ENCODE data around the gene PLEKHG3. TPM values are rescaled to one million over a fixed set of nuclear protein-coding genes. Genes with fewer than 3 reads are reported as not detected.
"Not testable (repeated sequence)": the region's sequence is repeated elsewhere in the genome, so short reads cannot be mapped to it uniquely, and the experiment has no call there.

The PLEKHG3 gene
- total RNA-seq = 5.5 and 6.2 TPM in 2 replicates

GRCh38 chr14:64704143-64704742 lies at the start of gene PLEKHG3:
Gene PLEKHG3 (plus strand): TSS chr14:64704424. CDS start chr14:64727632, 23,208 bp downstream.
- no peaks in the 10 kb centered on the region for H3K9me3 Mint-ChIP-seq
- peak within 1 kb of the TSS; percentile 19 for H3K27ac Mint-ChIP-seq
- peaks cover 42% of the 10 kb centered on the region for H3K27me3 Mint-ChIP-seq (ENCODE audit: insufficient read depth)
- DNase-seq (ENCODE audit: low spot score) = peak; percentile 24
- H3K4me3 Mint-ChIP-seq = peak within 1 kb of the TSS; percentile 85
- peaks cover 2% of the 10 kb centered on the region for H3K36me3 Mint-ChIP-seq (ENCODE audit: low read depth)
- intact Hi-C loops (cut with micrococcal nuclease) = no loop called here
- H3K4me1 Mint-ChIP-seq (ENCODE audit: low read depth) = peaks cover 71% of the 10 kb centered on the region

GRCh38 chr14:64654901-64655300 lies 49.3 kb upstream of the PLEKHG3 start:
- Mint-ChIP-seq H3K4me1 (ENCODE audit: low read depth) (peaks cover 28% of the 10 kb centered on the region), H3K9me3 (no peaks in the 10 kb centered on the region), H3K27me3 (ENCODE audit: insufficient read depth) (peaks cover 17% of the 10 kb centered on the region), H3K27ac (no peak overlapping the region), H3K4me3 (no peak overlapping the region), H3K36me3 (ENCODE audit: low read depth) (no peaks in the 10 kb centered on the region)
- DNase-seq (ENCODE audit: low spot score) = no peak
- intact Hi-C loops (cut with micrococcal nuclease) = no loop called here

- intact Hi-C loops (cut with micrococcal nuclease) = no loop called here
Measured at GRCh38 chr14:64656986-64657385, 47.2 kb upstream of the PLEKHG3 start.

GRCh38 chr14:64658201-64658600 lies 46.0 kb upstream of the PLEKHG3 start:
- no peak for DNase-seq (ENCODE audit: low spot score)
- Mint-ChIP-seq H3K4me1 (ENCODE audit: low read depth) (peaks cover 28% of the 10 kb centered on the region), H3K4me3 (no peak overlapping the region), H3K27me3 (ENCODE audit: insufficient read depth) (peaks cover 20% of the 10 kb centered on the region), H3K9me3 (no peaks in the 10 kb centered on the region), H3K27ac (no peak overlapping the region), H3K36me3 (ENCODE audit: low read depth) (no peaks in the 10 kb centered on the region)
- intact Hi-C loops (cut with micrococcal nuclease) = no loop called here

More at GRCh38 chr14:64656986-64657385, 47.2 kb upstream of the PLEKHG3 start:
- no peaks in the 10 kb centered on the region for H3K9me3 Mint-ChIP-seq
- H3K27me3 Mint-ChIP-seq (ENCODE audit: insufficient read depth) = peaks cover 22% of the 10 kb centered on the region
- H3K27ac Mint-ChIP-seq = no peak overlapping the region
- H3K4me3 Mint-ChIP-seq = no peak overlapping the region
- no peak for DNase-seq (ENCODE audit: low spot score)
- H3K4me1 Mint-ChIP-seq (ENCODE audit: low read depth) = peaks cover 28% of the 10 kb centered on the region
- no peaks in the 10 kb centered on the region for H3K36me3 Mint-ChIP-seq (ENCODE audit: low read depth)

- peak overlapping the region; percentile 61 for H3K4me3 Mint-ChIP-seq
Measured at GRCh38 chr14:64658700-64659264, 45.4 kb upstream of the PLEKHG3 start.

GRCh38 chr14:64659366-64659765 lies 44.9 kb upstream of the PLEKHG3 start:
- peaks cover 18% of the 10 kb centered on the region for H3K4me1 Mint-ChIP-seq (ENCODE audit: low read depth)
- H3K36me3 Mint-ChIP-seq (ENCODE audit: low read depth) = no peaks in the 10 kb centered on the region
- peaks cover 20% of the 10 kb centered on the region for H3K27me3 Mint-ChIP-seq (ENCODE audit: insufficient read depth)

More at GRCh38 chr14:64658700-64659264, 45.4 kb upstream of the PLEKHG3 start:
- intact Hi-C loops (cut with micrococcal nuclease); H3K9me3 Mint-ChIP-seq; H3K36me3 Mint-ChIP-seq (ENCODE audit: low read depth); DNase-seq (ENCODE audit: low spot score); H3K27ac Mint-ChIP-seq: not testable (repeated sequence)
- H3K27me3 Mint-ChIP-seq (ENCODE audit: insufficient read depth) = peaks cover 20% of the 10 kb centered on the region
- H3K4me1 Mint-ChIP-seq (ENCODE audit: low read depth) = peaks cover 24% of the 10 kb centered on the region

GRCh38 chr14:64663174-64663573 lies 41.0 kb upstream of the PLEKHG3 start:
- Mint-ChIP-seq H3K9me3 (no peaks in the 10 kb centered on the region), H3K36me3 (ENCODE audit: low read depth) (no peaks in the 10 kb centered on the region), H3K27ac (no peak overlapping the region), H3K4me3 (no peak overlapping the region), H3K4me1 (ENCODE audit: low read depth) (peaks cover 11% of the 10 kb centered on the region), H3K27me3 (ENCODE audit: insufficient read depth) (peaks cover 29% of the 10 kb centered on the region)
- intact Hi-C loops (cut with micrococcal nuclease) = no loop called here
- DNase-seq (ENCODE audit: low spot score) = no peak

More at GRCh38 chr14:64659366-64659765, 44.9 kb upstream of the PLEKHG3 start:
- no peak overlapping the region for H3K27ac Mint-ChIP-seq
- DNase-seq (ENCODE audit: low spot score) = no peak
- H3K9me3 Mint-ChIP-seq = no peaks in the 10 kb centered on the region
- H3K4me3 Mint-ChIP-seq = no peak overlapping the region
- intact Hi-C loops (cut with micrococcal nuclease) = no loop called here

- DNase-seq (ENCODE audit: low spot score) = no peak
- peaks cover 7% of the 10 kb centered on the region for H3K9me3 Mint-ChIP-seq
Measured at GRCh38 chr14:64671591-64671990, 32.6 kb upstream of the PLEKHG3 start.

GRCh38 chr14:64673316-64673715 lies 30.9 kb upstream of the PLEKHG3 start:
- Mint-ChIP-seq H3K27ac (no peak overlapping the region), H3K9me3 (peaks cover 7% of the 10 kb centered on the region), H3K4me3 (peak overlapping the region; percentile 32), H3K27me3 (ENCODE audit: insufficient read depth) (peaks cover 5% of the 10 kb centered on the region), H3K36me3 (ENCODE audit: low read depth) (peaks cover 7% of the 10 kb centered on the region), H3K4me1 (ENCODE audit: low read depth) (peaks cover 48% of the 10 kb centered on the region)
- DNase-seq (ENCODE audit: low spot score) = no peak
- intact Hi-C loops (cut with micrococcal nuclease) = loop anchor here (5.0 kb wide), 4 partner anchors 34 to 314 kb away; partner anchors contain the start of gene FNTB

More at GRCh38 chr14:64671591-64671990, 32.6 kb upstream of the PLEKHG3 start:
- Mint-ChIP-seq H3K27ac (no peak overlapping the region), H3K36me3 (ENCODE audit: low read depth) (peaks cover 5% of the 10 kb centered on the region), H3K4me1 (ENCODE audit: low read depth) (peaks cover 36% of the 10 kb centered on the region), H3K27me3 (ENCODE audit: insufficient read depth) (peaks cover 18% of the 10 kb centered on the region), H3K4me3 (no peak overlapping the region)
- intact Hi-C loops (cut with micrococcal nuclease) = loop anchor here (1.0 to 5.0 kb wide), 5 partner anchors 36 to 316 kb away; partner anchors contain the start of gene FNTB

- peaks cover 52% of the 10 kb centered on the region for H3K4me1 Mint-ChIP-seq (ENCODE audit: low read depth)
- peaks cover under 1% of the 10 kb centered on the region for H3K27me3 Mint-ChIP-seq (ENCODE audit: insufficient read depth)
- H3K9me3 Mint-ChIP-seq = peaks cover 7% of the 10 kb centered on the region
- H3K36me3 Mint-ChIP-seq (ENCODE audit: low read depth) = peaks cover 7% of the 10 kb centered on the region
- H3K4me3 Mint-ChIP-seq = peak overlapping the region; percentile 59
- intact Hi-C loops (cut with micrococcal nuclease) = loop anchor here (5.0 kb wide), 4 partner anchors 34 to 314 kb away; partner anchors contain the start of gene FNTB
- DNase-seq (ENCODE audit: low spot score) = peak; percentile 63
- H3K27ac Mint-ChIP-seq = peak overlapping the region; percentile 84
Measured at GRCh38 chr14:64673748-64674147, 30.5 kb upstream of the PLEKHG3 start.

- DNase-seq (ENCODE audit: low spot score) = no peak
- H3K4me3 Mint-ChIP-seq = no peak overlapping the region
- peaks cover 7% of the 10 kb centered on the region for H3K9me3 Mint-ChIP-seq
- peaks cover 57% of the 10 kb centered on the region for H3K4me1 Mint-ChIP-seq (ENCODE audit: low read depth)
- no peaks in the 10 kb centered on the region for H3K27me3 Mint-ChIP-seq (ENCODE audit: insufficient read depth)
- H3K27ac Mint-ChIP-seq = no peak overlapping the region
- peaks cover 7% of the 10 kb centered on the region for H3K36me3 Mint-ChIP-seq (ENCODE audit: low read depth)
- intact Hi-C loops (cut with micrococcal nuclease) = loop anchor here (5.0 kb wide), 4 partner anchors 32 to 312 kb away; partner anchors contain the start of gene FNTB
Measured at GRCh38 chr14:64674829-64675228, 29.4 kb upstream of the PLEKHG3 start.

GRCh38 chr14:64675312-64675711 lies 28.9 kb upstream of the PLEKHG3 start:
- Mint-ChIP-seq H3K27me3 (ENCODE audit: insufficient read depth) (no peaks in the 10 kb centered on the region), H3K27ac (no peak overlapping the region), H3K4me3 (no peak overlapping the region), H3K9me3 (peaks cover 7% of the 10 kb centered on the region), H3K4me1 (ENCODE audit: low read depth) (peaks cover 62% of the 10 kb centered on the region), H3K36me3 (ENCODE audit: low read depth) (peaks cover 7% of the 10 kb centered on the region)
- no peak for DNase-seq (ENCODE audit: low spot score)
- intact Hi-C loops (cut with micrococcal nuclease) = no loop called here

- H3K36me3 Mint-ChIP-seq (ENCODE audit: low read depth) = peaks cover 7% of the 10 kb centered on the region
- no peaks in the 10 kb centered on the region for H3K27me3 Mint-ChIP-seq (ENCODE audit: insufficient read depth)
- intact Hi-C loops (cut with micrococcal nuclease) = no loop called here
- no peak overlapping the region for H3K4me3 Mint-ChIP-seq
- no peak for DNase-seq (ENCODE audit: low spot score)
- peaks cover 65% of the 10 kb centered on the region for H3K4me1 Mint-ChIP-seq (ENCODE audit: low read depth)
- H3K27ac Mint-ChIP-seq = no peak overlapping the region
- peaks cover 7% of the 10 kb centered on the region for H3K9me3 Mint-ChIP-seq
Measured at GRCh38 chr14:64676410-64677008, 27.7 kb upstream of the PLEKHG3 start.

Measured in activated T-helper 1 cell treated with anti-CD3 and anti-CD28 coated beads, Interleukin-12 subunit alpha, Interleukin-12 subunit beta, Interleukin-2, Interleukin-4 antibody, amounts not matched to agents 30 ng/mL and 10 ng/mL and 1 ng/mL, durations not matched to agents 14 hours and 24 hours and 36 hours (primary cell).